OCI-LY1 (cell line): ENCODE data around the gene OR2A25.

Experiments
- H2AFZ ChIP-seq: fragments of 200-600 bp; sonication (generic), shearing (Covaris generic); 2 replicates; pipeline ENCODE4 v1.6.0; 2014; ENCODE audit warnings: antibody characterized with exemption, mild to moderate bottlenecking, low read length
- H3F3A ChIP-seq: fragments of 200-600 bp; sonication (generic), shearing (Covaris generic); 2 replicates; pipeline ENCODE4 v1.6.0; 2014; ENCODE audit warnings: mild to moderate bottlenecking, antibody characterized with exemption, low read length, moderate library complexity; ENCODE audit not compliant: insufficient read depth
- H3K27ac ChIP-seq: fragments of 200-600 bp; sonication (generic); 2 replicates; pipeline ENCODE4 v1.5.1; 2014; ENCODE audit warnings: low read length, mixed run types, mild to moderate bottlenecking, low read depth; ENCODE audit not compliant: poor library complexity, severe bottlenecking
- H3K27me3 ChIP-seq: fragments of 200-600 bp; sonication (generic); 2 replicates; pipeline ENCODE4 v1.6.0; 2014; ENCODE audit warnings: antibody characterized with exemption, mild to moderate bottlenecking, low read length, moderate library complexity; ENCODE audit not compliant: insufficient read depth
- H3K36me3 ChIP-seq: fragments of 200-600 bp; sonication (generic); 2 replicates; pipeline ENCODE4 v1.6.1; 2014; ENCODE audit warnings: mild to moderate bottlenecking, antibody characterized with exemption, low read length, moderate library complexity, mixed read lengths; ENCODE audit not compliant: insufficient read depth
- H3K4me1 ChIP-seq: fragments of 200-600 bp; sonication (generic); 2 replicates; pipeline ENCODE4 v1.5.1; 2014; ENCODE audit warnings: mild to moderate bottlenecking, low read length, moderate library complexity; ENCODE audit not compliant: insufficient read depth, severe bottlenecking
- H3K4me2 ChIP-seq: fragments of 200-600 bp; sonication (generic), shearing (Covaris generic); 2 replicates; pipeline ENCODE4 v1.6.1; 2014; ENCODE audit warnings: low read length
- H3K4me3 ChIP-seq: fragments of 200-600 bp; sonication (generic); 2 replicates; pipeline ENCODE4 v1.5.1; 2014; ENCODE audit warnings: low read length, low read depth, mild to moderate bottlenecking, mixed read lengths; ENCODE audit not compliant: poor library complexity, severe bottlenecking
- H3K79me2 ChIP-seq: fragments of 200-600 bp; shearing (Covaris generic); 2 replicates; pipeline ENCODE4 v1.6.1; 2016; ENCODE audit warnings: mixed run types, low read length, mixed read lengths; ENCODE audit not compliant: insufficient read depth
- H3K9ac ChIP-seq: fragments of 200-600 bp; sonication (generic), shearing (Covaris generic); 2 replicates; pipeline ENCODE4 v1.6.1; 2014; ENCODE audit warnings: mild to moderate bottlenecking, low read length, mixed read lengths
- H3K9me2 ChIP-seq: fragments of 200-600 bp; sonication (generic), shearing (Covaris generic); 2 replicates; pipeline ENCODE4 v1.6.1; 2014; ENCODE audit warnings: low read depth, mild to moderate bottlenecking, low read length, mixed read lengths
- H3K9me3 ChIP-seq: fragments of 200-600 bp; shearing (Covaris generic); 2 replicates; pipeline ENCODE4 v1.6.1; 2014; ENCODE audit warnings: low read length, mixed read lengths
- H4K20me1 ChIP-seq: fragments of 200-600 bp; sonication (generic), shearing (Covaris generic); 2 replicates; pipeline ENCODE4 v1.6.0; 2016; ENCODE audit warnings: mild to moderate bottlenecking, low read length; ENCODE audit not compliant: insufficient read depth
- EZH2 ChIP-seq: fragments of 200-600 bp; sonication (generic), shearing (Covaris generic); IDR thresholded peaks from 2 replicates; pipeline ENCODE4 v1.8.0; 2017; ENCODE audit warnings: borderline replicate concordance, mixed run types, mild to moderate bottlenecking, antibody characterized with exemption, low read length, moderate library complexity, mixed read lengths
- TF ChIP-seq, protein P1 (sequence below): fragments of 200-600 bp; sonication (generic), shearing (Covaris generic); IDR thresholded peaks from 2 replicates; pipeline ENCODE4 v1.5.1; 2017; ENCODE audit warnings: mild to moderate bottlenecking, antibody characterized with exemption, low read length, moderate library complexity, mixed read lengths

OR2A25 gene

DNA sequence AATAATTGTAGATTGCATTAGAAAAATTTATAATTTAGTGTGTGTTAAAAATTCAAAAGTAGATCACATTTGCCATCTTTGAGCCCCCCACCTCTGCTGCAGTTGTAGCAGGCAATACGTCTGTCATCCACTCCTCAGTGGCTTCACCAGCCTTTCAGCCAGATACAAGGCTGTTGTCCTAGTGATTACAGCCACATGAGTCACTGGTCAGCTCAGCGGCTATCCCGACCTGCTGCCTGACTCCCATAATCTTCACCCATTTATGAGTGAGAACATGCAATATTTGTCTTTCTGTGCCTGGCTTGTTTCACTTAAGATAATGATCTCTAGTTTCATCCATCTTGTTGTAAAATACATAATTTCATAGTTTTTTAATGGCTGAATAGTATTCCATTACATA is 11.7 kb upstream of the OR2A25 start:
- H3K4me2 ChIP-seq: no peak overlapping the region
- H2AFZ ChIP-seq: no peak overlapping the region

DNA sequence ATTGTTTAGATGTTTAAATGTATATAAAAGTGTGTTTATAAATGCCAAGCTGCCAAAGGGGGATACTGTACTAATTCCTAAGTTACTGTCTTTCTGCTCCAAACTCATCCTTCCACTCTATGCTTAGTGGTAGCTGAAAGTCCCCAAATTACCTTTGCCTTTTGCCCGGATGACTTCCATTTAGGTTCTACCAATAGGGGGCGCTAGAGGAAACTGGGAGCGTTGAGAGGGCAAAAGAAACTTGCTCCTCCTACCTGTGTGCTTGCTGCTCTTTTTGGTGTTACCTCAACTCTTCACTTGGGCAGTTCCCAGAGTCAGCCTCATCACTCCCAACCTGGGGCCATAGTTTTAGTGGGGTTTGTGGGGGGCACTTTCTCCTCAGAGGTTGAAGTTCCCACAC is 5.9 kb upstream of the OR2A25 start:
- H3K9me3 ChIP-seq: no peaks in the 10 kb centered on the region
- H4K20me1 ChIP-seq: no peaks in the 10 kb centered on the region
- H3K4me2 ChIP-seq: no peak overlapping the region

More for the DNA sequence above, 11.7 kb upstream of the OR2A25 start:
- Histone ChIP-seq H3K36me3 (no peaks in the 10 kb centered on the region), H3K4me1 (no peaks in the 10 kb centered on the region), H3K9ac (no peak overlapping the region), H3K27ac (no peak overlapping the region), H3K9me2 (no peaks in the 10 kb centered on the region), H3K9me3 (no peaks in the 10 kb centered on the region), H3K4me3 (no peak overlapping the region), H4K20me1 (no peaks in the 10 kb centered on the region), H3F3A (no peaks in the 10 kb centered on the region), H3K27me3 (no peaks in the 10 kb centered on the region), H3K79me2 (no peaks in the 10 kb centered on the region)
- TF ChIP-seq, protein P1, sequence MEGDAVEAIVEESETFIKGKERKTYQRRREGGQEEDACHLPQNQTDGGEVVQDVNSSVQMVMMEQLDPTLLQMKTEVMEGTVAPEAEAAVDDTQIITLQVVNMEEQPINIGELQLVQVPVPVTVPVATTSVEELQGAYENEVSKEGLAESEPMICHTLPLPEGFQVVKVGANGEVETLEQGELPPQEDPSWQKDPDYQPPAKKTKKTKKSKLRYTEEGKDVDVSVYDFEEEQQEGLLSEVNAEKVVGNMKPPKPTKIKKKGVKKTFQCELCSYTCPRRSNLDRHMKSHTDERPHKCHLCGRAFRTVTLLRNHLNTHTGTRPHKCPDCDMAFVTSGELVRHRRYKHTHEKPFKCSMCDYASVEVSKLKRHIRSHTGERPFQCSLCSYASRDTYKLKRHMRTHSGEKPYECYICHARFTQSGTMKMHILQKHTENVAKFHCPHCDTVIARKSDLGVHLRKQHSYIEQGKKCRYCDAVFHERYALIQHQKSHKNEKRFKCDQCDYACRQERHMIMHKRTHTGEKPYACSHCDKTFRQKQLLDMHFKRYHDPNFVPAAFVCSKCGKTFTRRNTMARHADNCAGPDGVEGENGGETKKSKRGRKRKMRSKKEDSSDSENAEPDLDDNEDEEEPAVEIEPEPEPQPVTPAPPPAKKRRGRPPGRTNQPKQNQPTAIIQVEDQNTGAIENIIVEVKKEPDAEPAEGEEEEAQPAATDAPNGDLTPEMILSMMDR: no peak
- TF ChIP-seq EZH2: no peak

DNA sequence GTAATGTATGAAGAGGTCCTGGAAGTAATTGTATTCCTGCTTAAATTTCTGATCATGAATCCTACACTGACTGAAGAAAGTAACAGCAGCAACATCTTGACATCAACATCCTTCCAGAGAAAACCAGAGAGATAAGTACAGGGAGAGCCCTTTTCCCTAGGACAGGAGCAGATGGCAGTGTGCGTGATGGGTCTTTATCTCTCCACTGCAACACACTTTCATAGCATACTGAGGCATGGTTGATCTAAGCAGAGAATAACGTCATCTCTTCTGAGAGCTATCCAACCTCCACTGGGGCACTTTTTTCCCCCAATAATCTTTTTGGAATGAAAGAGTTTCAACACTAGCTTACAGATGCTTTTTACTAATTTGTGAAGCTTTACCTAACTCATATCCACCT is 342 bp downstream of the OR2A25 start:
- H3K9me2 ChIP-seq: no peaks in the 10 kb centered on the region
- H3K27me3 ChIP-seq: no peaks in the 10 kb centered on the region
- H3K27ac ChIP-seq: no peak overlapping the region
- no peaks in the 10 kb centered on the region for H3K79me2 ChIP-seq
- no peaks in the 10 kb centered on the region for H3K4me1 ChIP-seq
- no peaks in the 10 kb centered on the region for H3F3A ChIP-seq
- no peak overlapping the region for H3K9ac ChIP-seq
- H3K36me3 ChIP-seq: no peaks in the 10 kb centered on the region
- no peak overlapping the region for H3K4me3 ChIP-seq
- H4K20me1 ChIP-seq: no peaks in the 10 kb centered on the region
- H3K4me2 ChIP-seq: no peak overlapping the region
- H2AFZ ChIP-seq: no peak overlapping the region
- H3K9me3 ChIP-seq: no peaks in the 10 kb centered on the region
- TF ChIP-seq EZH2: no peak
- TF ChIP-seq, protein P1: no peak

More for the DNA sequence above, 5.9 kb upstream of the OR2A25 start:
- H2AFZ ChIP-seq: no peak overlapping the region
- H3K27ac ChIP-seq: no peak overlapping the region
- H3K4me1 ChIP-seq: no peaks in the 10 kb centered on the region
- no peaks in the 10 kb centered on the region for H3K79me2 ChIP-seq
- TF ChIP-seq, protein P1: peak; percentile 67
- TF ChIP-seq EZH2: no peak
- H3F3A ChIP-seq: no peaks in the 10 kb centered on the region
- no peaks in the 10 kb centered on the region for H3K9me2 ChIP-seq
- H3K4me3 ChIP-seq: no peak overlapping the region
- no peak overlapping the region for H3K9ac ChIP-seq
- H3K27me3 ChIP-seq: no peaks in the 10 kb centered on the region
- H3K36me3 ChIP-seq: no peaks in the 10 kb centered on the region
